Measurements from ENCODE around the gene GNA14. TPM values are rescaled to one million over a fixed set of nuclear protein-coding genes. Genes with fewer than 3 reads are reported as not detected.

The GNA14 gene
- polyA plus RNA-seq, 3 donors = 0.04 TPM; not detected in 2

GRCh38 chr9:77498891-77499290 is 149.2 kb downstream of the GNA14 start:
- Histone ChIP-seq H3K4me3 (replicated peaks in 1 of 3; ENCODE audit: low read depth in 2 of 3, low read length in 3 of 3) (no peak overlapping the region), H3K27ac (ENCODE audit: low read depth in 1 of 2, low read length in 2 of 2) (no peak overlapping the region), H3K4me2 (replicated peaks; ENCODE audit: extremely low read depth, low read length, poor library complexity, severe bottlenecking) (no peak overlapping the region), H4K20me1 (ENCODE audit: insufficient read depth, low read length) (no peaks in the 10 kb centered on the region), H3K79me2 (ENCODE audit: insufficient read depth, low read length) (no peaks in the 10 kb centered on the region), H3K4me1 (ENCODE audit: control insufficient read depth in 1 of 2, insufficient read depth in 2 of 2, low read length in 2 of 2) (no peaks in the 10 kb centered on the region), H3K9ac (ENCODE audit: insufficient read depth, low read length, poor library complexity, severe bottlenecking) (no peak overlapping the region), H3K36me3 (replicated peaks in 1 of 2; ENCODE audit: control insufficient read depth in 1 of 2, insufficient read depth in 2 of 2, low read length in 2 of 2) (no peaks in the 10 kb centered on the region), H3K27me3 (ENCODE audit: control insufficient read depth in 2 of 2, insufficient read depth in 2 of 2, low read length in 2 of 2) (no peaks in the 10 kb centered on the region), H2AFZ (ENCODE audit: insufficient read depth, low read depth, low read length, poor library complexity, severe bottlenecking) (no peak overlapping the region), H3K9me3 (replicated peaks in 1 of 2; ENCODE audit: control insufficient read depth in 1 of 2, insufficient read depth in 1 of 2, low read length in 2 of 2) (no peaks in the 10 kb centered on the region)
- Mint-ChIP-seq H3K27ac (no peak overlapping the region), H3K4me1 (no peaks in the 10 kb centered on the region), H3K4me3 (no peak overlapping the region), H3K36me3 (no peaks in the 10 kb centered on the region), H3K9me3 (peaks cover 0 to 3% (median 0%) of the 10 kb centered on the region in 7 donors), H3K27me3 (ENCODE audit: low read depth in 3 of 3) (peaks cover 0 to 8% (median 1%) of the 10 kb centered on the region in 3 donors)
- DNase-seq = no peak
- intact Hi-C loops (cut with micrococcal nuclease) = no loop called here
- TF ChIP-seq CTCF (IDR thresholded peaks at IDR 0.05) = no peak
- WGBS (ENCODE audit: insufficient coverage) = no CpG with 5 or more reads among the region's 1 CpG

GRCh38 chr9:77497322-77498198 is 150.6 kb downstream of the GNA14 start:
- no peaks in the 10 kb centered on the region for H3K9me3 ChIP-seq (replicated peaks in 1 of 2; ENCODE audit: control insufficient read depth in 1 of 2, insufficient read depth in 1 of 2, low read length in 2 of 2)
- H3K9ac ChIP-seq (ENCODE audit: insufficient read depth, low read length, poor library complexity, severe bottlenecking) = no peak overlapping the region
- Mint-ChIP-seq H3K4me1 (no peaks in the 10 kb centered on the region), H3K27ac (peak overlapping the region in 1 of 7 donors; percentile 54), H3K36me3 (no peaks in the 10 kb centered on the region), H3K4me3 (no peak overlapping the region), H3K27me3 (ENCODE audit: low read depth in 3 of 3) (peaks cover 0 to 8% (median 0%) of the 10 kb centered on the region in 3 donors), H3K9me3 (peaks cover 0 to 3% (median 0%) of the 10 kb centered on the region in 7 donors)
- H3K4me2 ChIP-seq (replicated peaks; ENCODE audit: extremely low read depth, low read length, poor library complexity, severe bottlenecking) = no peak overlapping the region
- no peak overlapping the region for H3K4me3 ChIP-seq (replicated peaks in 1 of 3; ENCODE audit: low read depth in 2 of 3, low read length in 3 of 3)
- no peaks in the 10 kb centered on the region for H4K20me1 ChIP-seq (ENCODE audit: insufficient read depth, low read length)
- H3K36me3 ChIP-seq (replicated peaks in 1 of 2; ENCODE audit: control insufficient read depth in 1 of 2, insufficient read depth in 2 of 2, low read length in 2 of 2) = no peaks in the 10 kb centered on the region
- intact Hi-C loops (cut with micrococcal nuclease) = no loop called here
- DNase-seq = no peak
- 76% methylated on average over 3 of the region's 6 CpGs for WGBS (ENCODE audit: insufficient coverage)
- no peak overlapping the region for H2AFZ ChIP-seq (ENCODE audit: insufficient read depth, low read depth, low read length, poor library complexity, severe bottlenecking)
- no peak for TF ChIP-seq CTCF (IDR thresholded peaks at IDR 0.05)
- no peaks in the 10 kb centered on the region for H3K4me1 ChIP-seq (ENCODE audit: control insufficient read depth in 1 of 2, insufficient read depth in 2 of 2, low read length in 2 of 2)
- H3K79me2 ChIP-seq (ENCODE audit: insufficient read depth, low read length) = no peaks in the 10 kb centered on the region
- no peak overlapping the region for H3K27ac ChIP-seq (ENCODE audit: low read depth in 1 of 2, low read length in 2 of 2)
- no peaks in the 10 kb centered on the region for H3K27me3 ChIP-seq (ENCODE audit: control insufficient read depth in 2 of 2, insufficient read depth in 2 of 2, low read length in 2 of 2)
